Measurements from ENCODE around the gene PRR13.

Gene PRR13

DNA sequence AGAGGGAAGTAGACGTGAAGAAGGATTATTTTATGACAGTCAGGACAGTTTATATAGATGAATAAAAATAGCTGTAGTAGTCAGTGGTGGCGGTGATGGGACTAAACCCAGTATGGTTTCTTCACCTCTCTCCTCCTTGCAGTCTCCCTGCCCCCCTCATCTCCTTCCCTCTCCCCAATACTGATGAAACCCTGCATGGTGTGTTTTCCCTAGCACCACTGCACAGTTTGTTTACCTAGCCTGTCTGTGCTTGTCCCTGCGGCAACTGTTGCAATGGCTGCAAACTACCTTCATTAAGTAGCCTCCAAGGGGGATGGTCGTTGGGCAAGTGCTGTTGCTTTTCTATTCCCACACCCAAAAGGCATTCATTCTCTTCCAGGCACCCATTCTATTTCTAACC, 25.1 kb downstream of the PRR13 start:
- DNase-seq (ENCODE audit: low read depth) = no peak
- TF ChIP-seq, protein P1, sequence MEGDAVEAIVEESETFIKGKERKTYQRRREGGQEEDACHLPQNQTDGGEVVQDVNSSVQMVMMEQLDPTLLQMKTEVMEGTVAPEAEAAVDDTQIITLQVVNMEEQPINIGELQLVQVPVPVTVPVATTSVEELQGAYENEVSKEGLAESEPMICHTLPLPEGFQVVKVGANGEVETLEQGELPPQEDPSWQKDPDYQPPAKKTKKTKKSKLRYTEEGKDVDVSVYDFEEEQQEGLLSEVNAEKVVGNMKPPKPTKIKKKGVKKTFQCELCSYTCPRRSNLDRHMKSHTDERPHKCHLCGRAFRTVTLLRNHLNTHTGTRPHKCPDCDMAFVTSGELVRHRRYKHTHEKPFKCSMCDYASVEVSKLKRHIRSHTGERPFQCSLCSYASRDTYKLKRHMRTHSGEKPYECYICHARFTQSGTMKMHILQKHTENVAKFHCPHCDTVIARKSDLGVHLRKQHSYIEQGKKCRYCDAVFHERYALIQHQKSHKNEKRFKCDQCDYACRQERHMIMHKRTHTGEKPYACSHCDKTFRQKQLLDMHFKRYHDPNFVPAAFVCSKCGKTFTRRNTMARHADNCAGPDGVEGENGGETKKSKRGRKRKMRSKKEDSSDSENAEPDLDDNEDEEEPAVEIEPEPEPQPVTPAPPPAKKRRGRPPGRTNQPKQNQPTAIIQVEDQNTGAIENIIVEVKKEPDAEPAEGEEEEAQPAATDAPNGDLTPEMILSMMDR (conservative IDR thresholded peaks at IDR 0.05; ENCODE audit: control insufficient read depth, insufficient read depth, low read depth, low read length) = no peak
- H3K4me3 ChIP-seq (ENCODE audit: control insufficient read depth, low read depth, low read length) = no peak overlapping the region

- TF ChIP-seq, protein P1 (conservative IDR thresholded peaks at IDR 0.05; ENCODE audit: control insufficient read depth, insufficient read depth, low read depth, low read length) = no peak
- no peak overlapping the region for H3K4me3 ChIP-seq (ENCODE audit: control insufficient read depth, low read depth, low read length)
- DNase-seq (ENCODE audit: low read depth) = no peak
These were observed 25.5 kb downstream of the PRR13 start for GRCh38 chr12:53467082-53467481.

- no peak for DNase-seq (ENCODE audit: low read depth)
- no peak overlapping the region for H3K4me3 ChIP-seq (ENCODE audit: control insufficient read depth, low read depth, low read length)
- TF ChIP-seq, protein P1 (conservative IDR thresholded peaks at IDR 0.05; ENCODE audit: control insufficient read depth, insufficient read depth, low read depth, low read length) = no peak
These were observed 26.3 kb downstream of the PRR13 start for GRCh38 chr12:53467880-53468279.

DNA sequence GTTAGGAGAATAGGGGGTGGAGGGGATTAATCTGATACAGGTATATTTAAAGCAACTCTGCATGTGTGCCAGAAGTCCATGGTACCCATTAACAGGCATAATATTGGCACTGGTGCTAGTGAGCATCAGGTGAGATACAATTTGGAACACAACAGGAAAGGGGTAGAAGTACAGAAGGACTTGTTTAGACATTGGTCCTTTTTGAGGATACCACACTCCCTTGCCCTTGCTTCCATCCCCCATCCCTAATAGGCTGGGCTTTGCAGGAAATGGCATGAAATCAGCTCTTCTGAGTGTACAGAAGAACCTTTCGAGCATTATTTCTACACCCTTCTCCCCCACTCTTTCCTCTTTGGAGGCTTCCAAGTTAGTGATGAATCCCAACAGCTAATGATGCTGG, 26.7 kb downstream of the PRR13 start:
- TF ChIP-seq, protein P1 (conservative IDR thresholded peaks at IDR 0.05; ENCODE audit: control insufficient read depth, insufficient read depth, low read depth, low read length) = no peak
- no peak overlapping the region for H3K4me3 ChIP-seq (ENCODE audit: control insufficient read depth, low read depth, low read length)
- DNase-seq (ENCODE audit: low read depth) = no peak

DNA sequence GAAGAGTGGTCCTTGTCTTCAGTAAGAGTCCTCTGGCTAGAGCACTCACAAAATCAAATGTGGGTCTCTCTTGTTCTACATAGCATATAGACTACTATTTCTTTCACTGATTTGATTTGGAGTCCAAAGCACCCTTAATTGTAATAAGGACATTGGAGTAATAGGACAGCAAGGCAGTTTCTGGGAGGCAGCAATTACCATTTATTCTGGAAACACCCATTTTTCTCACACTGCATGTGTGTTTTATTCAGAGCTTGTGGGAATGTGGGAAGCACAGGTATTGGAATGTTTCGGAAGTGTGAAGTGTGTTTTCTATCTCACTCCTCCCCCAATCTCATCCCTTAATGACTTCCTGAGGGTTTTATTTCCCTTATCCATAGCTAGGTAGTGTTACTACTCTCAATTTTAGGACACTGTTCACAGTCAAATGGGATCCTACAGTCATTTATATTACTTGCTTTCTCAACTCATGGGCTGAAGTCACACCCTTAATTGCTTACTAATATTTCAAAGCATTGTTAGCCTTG, 30.6 kb downstream of the PRR13 start:
- DNase-seq (ENCODE audit: low read depth) = no peak
- TF ChIP-seq, protein P1 (conservative IDR thresholded peaks at IDR 0.05; ENCODE audit: control insufficient read depth, insufficient read depth, low read depth, low read length) = no peak
- H3K4me3 ChIP-seq (ENCODE audit: control insufficient read depth, low read depth, low read length) = no peak overlapping the region

DNA sequence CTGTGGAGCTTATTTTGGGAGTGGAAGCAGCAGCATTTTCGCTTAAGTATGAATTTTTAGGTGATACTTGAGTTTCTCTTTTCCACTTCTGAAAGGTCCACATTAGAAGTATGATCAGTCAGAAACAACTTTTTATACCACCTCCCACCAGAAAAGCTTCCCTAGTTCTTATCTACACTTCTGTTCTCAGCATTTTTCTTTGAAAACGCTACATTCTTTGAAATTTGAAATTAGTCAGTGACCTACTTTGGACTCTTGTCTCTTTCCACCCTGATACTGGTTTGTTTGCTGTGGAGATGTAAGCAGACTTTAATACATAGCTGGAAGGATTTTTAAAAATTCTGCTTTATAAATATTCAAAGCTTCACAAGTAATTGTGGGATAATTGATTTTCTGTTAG, 32.5 kb downstream of the PRR13 start:
- no peak for DNase-seq (ENCODE audit: low read depth)
- H3K4me3 ChIP-seq (ENCODE audit: control insufficient read depth, low read depth, low read length) = no peak overlapping the region
- TF ChIP-seq, protein P1 (conservative IDR thresholded peaks at IDR 0.05; ENCODE audit: control insufficient read depth, insufficient read depth, low read depth, low read length) = no peak

DNA sequence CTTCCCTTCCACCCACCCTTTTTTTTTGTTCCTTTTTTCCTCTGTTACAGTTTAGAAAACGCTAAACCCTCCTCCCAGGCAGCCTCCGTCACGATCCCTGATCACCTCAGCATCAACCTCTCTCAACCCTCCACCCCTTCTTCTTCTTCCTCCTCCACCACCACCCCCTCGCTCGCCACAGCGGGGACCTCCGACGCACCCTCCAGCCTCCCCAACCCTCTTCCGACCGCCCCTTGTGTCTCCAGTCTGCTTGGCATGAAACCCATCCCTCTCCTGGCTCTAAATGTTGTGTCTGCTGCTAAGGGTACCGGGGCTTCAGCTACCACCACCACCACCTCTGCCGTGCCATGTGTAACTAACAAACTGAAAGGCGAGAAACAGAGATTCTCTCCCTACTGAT, 33.3 kb downstream of the PRR13 start:
- H3K4me3 ChIP-seq (ENCODE audit: control insufficient read depth, low read depth, low read length) = no peak overlapping the region
- DNase-seq (ENCODE audit: low read depth) = no peak
- TF ChIP-seq, protein P1 (conservative IDR thresholded peaks at IDR 0.05; ENCODE audit: control insufficient read depth, insufficient read depth, low read depth, low read length) = no peak

Measured in fibroblast of mammary gland (primary cell).